Endothelial cell of umbilical vein (primary cell): ENCODE results near the gene LRRC42.

Source experiments
- POLR2A ChIP-seq: IDR thresholded peaks from 2 replicates; pipeline ENCODE4 v1.6.1; 2012; ENCODE audit warnings: low read depth, mild to moderate bottlenecking, control low read depth, low read length
- POLR2AphosphoS5 ChIP-seq: IDR thresholded peaks from 2 replicates; pipeline ENCODE4 v1.6.1; 2012; ENCODE audit warnings: low read depth, mild to moderate bottlenecking, control low read depth, low read length, moderate library complexity; ENCODE audit not compliant: insufficient read depth
- TF ChIP-seq, protein P1 (sequence below), 2 donors: IDR thresholded peaks; 1 replicate in 1 of 2; 2 replicates in 1 of 2; pipeline ENCODE4 v1.5.1; 2011; ENCODE audit warnings: low read length in 2 of 2, mild to moderate bottlenecking in 2 of 2, moderate library complexity in 2 of 2, control low read depth in 1 of 2, inconsistent platforms in 1 of 2, low read depth in 1 of 2; ENCODE audit not compliant: insufficient read depth in 1 of 2; ENCODE audit errors: extremely low read depth in 1 of 2

DNA sequence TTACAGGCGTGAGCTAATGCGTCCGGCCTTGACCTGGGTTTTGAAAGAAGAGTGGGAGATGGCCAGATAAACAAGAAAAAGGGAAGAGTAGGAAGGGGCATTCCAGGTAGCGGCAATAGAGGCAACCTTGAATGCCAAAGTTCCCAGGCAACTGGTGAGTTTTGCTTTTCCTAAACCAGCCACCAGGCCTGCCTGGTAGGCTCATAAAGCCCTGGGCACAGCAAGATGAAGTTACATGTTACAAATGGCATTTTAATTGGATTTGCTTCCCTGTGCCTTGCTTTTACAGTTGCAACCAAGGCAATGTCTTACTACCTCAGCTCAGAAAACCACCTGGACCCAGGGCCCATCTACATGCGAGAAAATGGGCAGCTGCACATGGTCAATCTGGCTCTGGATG is 5.5 kb downstream of the LRRC42 start:
- TF ChIP-seq, protein P1, sequence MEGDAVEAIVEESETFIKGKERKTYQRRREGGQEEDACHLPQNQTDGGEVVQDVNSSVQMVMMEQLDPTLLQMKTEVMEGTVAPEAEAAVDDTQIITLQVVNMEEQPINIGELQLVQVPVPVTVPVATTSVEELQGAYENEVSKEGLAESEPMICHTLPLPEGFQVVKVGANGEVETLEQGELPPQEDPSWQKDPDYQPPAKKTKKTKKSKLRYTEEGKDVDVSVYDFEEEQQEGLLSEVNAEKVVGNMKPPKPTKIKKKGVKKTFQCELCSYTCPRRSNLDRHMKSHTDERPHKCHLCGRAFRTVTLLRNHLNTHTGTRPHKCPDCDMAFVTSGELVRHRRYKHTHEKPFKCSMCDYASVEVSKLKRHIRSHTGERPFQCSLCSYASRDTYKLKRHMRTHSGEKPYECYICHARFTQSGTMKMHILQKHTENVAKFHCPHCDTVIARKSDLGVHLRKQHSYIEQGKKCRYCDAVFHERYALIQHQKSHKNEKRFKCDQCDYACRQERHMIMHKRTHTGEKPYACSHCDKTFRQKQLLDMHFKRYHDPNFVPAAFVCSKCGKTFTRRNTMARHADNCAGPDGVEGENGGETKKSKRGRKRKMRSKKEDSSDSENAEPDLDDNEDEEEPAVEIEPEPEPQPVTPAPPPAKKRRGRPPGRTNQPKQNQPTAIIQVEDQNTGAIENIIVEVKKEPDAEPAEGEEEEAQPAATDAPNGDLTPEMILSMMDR (IDR thresholded peaks at IDR 0.05; ENCODE audit: extremely low read depth in 1 of 2, insufficient read depth in 1 of 2, low read depth in 1 of 2, low read length in 2 of 2): no peak
- TF ChIP-seq POLR2AphosphoS5 (no peak), POLR2A (no peak)
